SW 1271 (cell line): Measurements from ENCODE around the gene ACADL.
"Not testable (repeated sequence)": the region's sequence is repeated elsewhere in the genome, so short reads cannot be mapped to it uniquely, and the experiment has no call there.

Source experiments
- DNase-seq, 2 experiments: peaks; one replicate each; lab custom pipeline; 2025; lab: John Stamatoyannopoulos, UW

Gene ACADL

DNA sequence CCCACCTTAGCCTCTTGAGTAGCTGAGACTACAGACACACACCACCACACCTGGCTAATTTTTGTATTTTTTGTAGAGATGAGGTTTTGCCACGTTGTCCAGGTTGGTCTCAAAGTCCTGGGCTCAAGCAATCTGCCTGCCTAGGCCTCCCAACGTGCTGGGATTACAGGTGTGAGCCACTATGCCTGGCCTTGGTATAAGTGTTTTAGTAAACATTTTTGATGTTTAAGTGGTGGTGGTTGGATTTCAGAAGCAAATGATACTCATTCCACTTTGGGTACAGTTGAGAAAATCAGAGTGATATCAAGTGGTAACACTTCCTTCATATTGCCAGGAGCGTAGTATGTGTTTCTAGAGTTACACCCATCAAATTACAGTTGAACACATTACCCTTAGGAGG is 25.4 kb downstream of the ACADL start:
- no peak for DNase-seq

DNA sequence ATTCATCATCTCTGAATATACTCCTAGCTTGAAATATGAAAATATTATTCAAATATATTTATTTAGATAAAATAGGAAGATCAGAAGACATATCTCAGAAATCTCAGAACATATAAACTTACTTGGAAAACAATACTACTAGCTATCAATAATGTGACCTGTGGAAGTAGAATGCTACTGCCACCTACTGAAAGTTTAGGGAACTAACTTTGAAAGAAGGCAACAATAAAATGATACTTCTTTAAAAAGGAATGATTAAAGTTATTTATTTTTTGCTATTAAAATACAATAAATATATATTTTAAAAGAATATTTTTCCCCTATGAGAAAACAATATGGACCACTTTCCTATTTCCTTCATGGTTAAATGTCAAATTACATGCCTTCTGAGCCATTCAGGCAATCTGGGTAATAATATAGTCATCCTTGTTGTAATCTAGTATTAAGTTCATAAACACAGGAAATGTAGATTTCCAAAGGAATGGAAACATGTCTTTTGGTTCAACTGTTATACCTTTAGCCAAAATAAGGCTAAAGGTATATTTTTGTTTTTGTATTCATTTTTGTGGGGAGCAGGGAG is 26.0 kb downstream of the ACADL start:
- DNase-seq = peak in 1 of 2 experiments; percentile 31

DNA sequence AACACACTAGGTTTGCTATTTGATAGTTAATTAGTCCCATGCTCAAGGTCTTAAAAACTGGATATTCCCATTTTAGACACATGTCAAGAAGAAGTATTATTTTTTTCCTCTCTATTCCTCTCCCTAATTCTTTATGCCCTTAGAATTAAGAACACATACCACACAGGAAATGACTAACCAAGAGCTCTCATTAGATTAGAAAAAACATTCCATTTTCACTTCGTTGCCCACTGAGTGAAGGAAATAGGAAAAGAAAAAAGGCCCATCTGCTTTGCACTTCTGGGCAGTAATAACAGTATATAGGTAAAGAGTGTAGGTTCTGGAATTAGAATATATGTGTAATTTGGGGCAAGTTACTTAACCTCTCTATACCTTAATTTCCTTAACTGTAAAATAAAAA is 26.9 kb downstream of the ACADL start:
- DNase-seq = no peak

DNA sequence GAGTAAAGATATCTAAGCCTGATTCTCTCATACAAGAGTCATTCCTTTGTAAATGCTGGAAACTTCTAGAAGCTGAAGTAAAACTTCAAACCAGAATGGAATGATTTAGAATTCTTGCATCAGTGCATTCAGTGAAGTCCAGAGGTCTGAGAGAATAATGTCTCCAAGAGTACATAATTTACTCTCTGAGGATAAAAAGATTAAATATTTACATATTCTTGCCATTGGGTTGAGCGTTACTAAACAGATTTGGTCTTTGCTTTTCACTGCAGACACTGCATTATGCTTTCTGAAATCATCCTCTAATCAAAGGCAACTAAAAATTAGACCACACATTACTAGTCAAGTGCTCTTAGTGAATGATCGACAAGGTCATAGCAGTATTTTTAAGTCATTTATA is 27.5 kb downstream of the ACADL start:
- DNase-seq = no peak

DNA sequence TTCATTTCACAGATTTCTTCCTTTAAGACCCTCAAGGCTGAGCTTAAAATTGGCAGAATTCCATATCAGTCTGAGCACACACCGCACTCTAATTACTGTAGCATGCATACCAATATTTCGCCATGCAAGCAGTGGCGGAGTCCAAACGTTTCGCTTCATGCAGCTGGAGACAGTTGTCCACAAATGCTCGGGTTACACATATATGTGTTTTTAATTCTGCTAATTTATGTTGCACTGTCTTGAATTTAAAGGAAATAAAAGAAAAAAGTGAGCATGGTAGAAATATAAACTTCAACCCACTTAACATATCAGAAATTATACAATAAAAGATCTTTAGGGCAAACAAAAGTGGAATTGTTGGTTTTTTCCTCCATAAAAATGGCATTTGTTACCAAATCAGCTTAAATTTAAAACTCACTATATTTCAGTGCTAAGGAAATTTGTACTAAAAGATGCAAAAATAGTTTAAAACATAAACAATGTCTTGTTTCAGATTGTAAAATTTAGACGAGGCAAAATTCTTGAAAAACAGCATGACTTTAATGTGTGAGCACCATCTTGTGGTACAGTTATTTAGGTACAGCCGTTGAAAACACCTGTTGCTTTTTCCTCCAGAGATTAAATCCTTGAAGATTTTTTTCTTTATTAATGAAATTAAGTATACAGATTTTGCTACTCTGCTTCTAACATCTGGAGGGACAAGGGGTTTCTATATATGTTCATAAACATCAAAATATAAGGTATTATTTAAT is 30.0 kb downstream of the ACADL start:
- DNase-seq = peak in 1 of 2 experiments; percentile 45

DNA sequence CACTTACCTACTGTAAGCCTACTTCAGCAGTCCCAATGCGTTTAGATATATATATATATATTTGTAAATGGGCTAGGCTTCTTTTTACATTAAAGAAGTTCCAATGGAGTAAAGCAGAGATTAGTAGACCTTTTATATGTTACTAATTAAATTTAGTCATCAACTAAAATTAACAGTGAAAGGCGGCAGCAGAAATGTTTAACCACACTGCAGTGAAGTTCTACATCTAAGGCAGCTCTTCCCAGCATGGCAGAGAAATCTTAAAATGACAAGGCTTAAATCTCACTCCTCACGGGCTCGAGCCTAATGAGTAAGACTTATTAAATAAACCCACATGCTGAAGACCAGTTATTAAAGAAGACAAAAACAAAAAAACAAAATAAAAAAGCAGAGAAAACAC is 34.9 kb downstream of the ACADL start:
- no peak for DNase-seq

DNA sequence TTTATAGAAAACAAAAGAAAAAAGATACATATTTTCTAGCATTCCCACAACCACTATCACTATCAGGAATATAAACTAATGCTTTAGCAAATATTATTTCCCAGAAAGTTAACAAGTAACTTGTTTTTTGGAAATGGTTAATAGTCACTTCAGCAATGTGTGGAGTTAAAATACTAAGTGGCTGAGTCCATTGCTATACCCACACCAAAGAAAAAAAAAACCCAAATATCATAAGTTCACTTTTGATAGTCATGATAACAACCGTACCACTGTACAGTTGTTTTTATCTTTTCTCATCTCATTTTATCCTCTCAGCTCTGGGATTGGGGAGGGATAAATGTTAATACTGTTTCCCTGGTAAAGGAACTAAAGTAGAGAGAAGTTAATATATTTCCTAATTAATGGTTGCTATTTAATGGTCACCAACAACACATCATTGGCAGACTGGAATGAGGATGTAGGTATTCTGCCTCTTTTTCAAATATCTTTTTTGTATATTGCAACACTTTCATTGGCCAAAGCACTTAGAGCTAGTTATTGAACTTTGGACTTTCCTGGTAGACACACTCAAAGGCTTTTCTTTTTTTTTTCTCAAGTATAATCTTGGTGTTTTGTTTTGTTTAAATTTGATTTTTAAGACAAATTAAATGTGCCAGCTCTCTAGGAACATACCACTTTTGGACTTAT is 35.7 kb downstream of the ACADL start:
- DNase-seq = no peak

DNA sequence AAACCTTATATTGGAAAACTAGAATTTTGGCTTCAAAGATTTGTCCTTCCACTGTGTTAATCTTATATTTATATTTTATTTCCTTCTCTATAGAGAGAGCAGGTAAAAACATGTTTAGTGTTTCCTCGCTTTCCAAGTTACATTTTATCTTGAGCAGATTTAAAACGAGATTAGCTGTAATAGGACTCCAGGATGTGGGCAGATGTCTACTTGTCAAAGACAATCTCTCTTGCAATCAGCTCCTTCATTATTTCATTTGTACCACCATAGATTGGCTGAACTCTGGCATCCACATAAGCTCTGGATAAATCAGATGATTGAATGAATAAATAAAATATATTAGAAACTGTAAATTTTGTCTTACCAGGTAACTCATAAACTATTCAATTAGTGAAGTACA is 36.5 kb downstream of the ACADL start:
- DNase-seq = no peak

DNA sequence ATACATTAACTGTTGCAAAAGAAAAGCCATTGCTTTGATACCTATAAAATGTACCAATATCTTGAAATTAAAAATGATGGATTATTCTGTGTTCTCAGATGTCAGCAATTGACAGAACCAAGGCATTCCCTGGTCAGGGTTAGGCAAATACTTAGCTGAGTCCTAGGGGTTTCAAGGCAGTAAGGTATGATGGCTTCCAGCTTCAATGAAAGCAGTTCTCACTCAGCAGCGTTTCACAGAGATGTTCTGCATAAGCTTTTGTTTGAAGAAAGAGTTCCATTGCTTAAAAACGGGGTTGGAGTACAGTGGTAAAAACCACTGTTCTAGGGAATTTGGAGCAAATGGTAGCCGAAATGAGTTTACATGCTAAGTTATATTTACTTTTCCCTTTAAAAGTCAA is 37.1 kb downstream of the ACADL start:
- no peak for DNase-seq

DNA sequence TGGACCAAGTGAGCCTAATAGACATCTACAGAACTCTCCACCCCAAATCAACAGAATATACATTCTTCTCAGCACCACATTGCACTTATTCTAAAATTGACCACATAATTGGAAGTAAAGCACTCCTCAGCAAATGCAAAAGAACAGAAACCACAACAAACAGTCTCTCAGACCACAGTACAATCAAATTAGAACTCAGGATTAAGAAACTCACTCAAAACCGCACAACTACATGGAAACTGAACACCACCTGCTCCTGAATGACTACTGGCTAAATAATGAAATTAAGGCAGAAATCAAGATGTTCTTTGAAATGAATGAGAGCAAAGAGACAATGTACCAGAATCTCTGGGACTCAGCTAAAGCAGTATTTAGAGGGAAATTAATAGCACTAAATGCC is 41.3 kb downstream of the ACADL start:
- DNase-seq = not testable (repeated sequence)

DNA sequence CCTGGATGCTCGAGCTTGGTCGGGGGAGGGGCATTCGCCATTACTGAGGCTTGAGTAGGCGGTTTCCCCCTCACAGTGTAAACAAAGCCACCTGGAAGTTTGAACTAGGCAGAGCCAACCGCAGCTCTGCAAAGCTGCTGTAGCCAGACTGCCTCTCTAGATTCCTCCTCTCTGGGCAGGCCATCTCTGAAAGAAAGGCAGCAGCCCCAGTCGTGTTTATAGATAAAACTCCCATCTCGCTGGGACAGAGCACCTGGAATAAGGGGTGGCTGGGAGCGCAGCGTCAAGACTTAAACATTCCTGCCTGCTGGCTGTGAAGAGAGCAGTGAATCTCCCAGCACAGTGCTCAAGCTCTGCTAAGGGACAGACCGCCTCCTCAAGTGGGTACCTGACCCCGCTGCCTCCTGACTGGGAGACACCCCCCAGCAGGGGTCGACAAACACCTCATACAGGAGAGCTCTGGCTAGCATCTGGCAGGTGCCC is 43.6 kb downstream of the ACADL start:
- DNase-seq = not testable (repeated sequence)

DNA sequence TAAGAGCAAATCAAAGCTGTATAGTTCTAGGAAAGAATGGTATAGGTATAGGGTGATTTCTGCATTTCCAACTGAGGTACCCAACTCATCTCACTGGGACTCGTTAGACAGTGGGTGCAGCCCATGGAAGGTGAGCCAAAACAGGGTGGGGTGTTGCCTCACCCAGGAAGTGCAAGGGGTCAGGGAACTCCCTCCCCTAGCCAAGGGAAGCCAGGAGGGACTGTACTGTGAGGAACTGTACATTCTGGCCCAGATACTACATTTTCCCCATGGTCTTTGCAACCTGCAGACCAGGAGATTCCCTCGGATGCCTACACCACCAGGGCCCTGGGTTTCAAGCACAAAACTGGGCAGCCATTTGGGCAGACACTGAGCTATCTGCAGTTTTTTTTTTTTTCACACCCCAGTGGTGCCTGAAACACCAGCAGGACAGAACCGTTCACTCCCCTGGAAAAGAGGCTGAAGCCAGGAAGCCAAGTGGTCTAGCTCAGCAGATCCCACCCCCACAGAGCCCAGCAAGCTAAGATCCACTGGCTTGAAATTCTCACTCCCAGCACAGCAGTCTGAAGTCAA is 44.1 kb downstream of the ACADL start:
- not testable (repeated sequence) for DNase-seq

DNA sequence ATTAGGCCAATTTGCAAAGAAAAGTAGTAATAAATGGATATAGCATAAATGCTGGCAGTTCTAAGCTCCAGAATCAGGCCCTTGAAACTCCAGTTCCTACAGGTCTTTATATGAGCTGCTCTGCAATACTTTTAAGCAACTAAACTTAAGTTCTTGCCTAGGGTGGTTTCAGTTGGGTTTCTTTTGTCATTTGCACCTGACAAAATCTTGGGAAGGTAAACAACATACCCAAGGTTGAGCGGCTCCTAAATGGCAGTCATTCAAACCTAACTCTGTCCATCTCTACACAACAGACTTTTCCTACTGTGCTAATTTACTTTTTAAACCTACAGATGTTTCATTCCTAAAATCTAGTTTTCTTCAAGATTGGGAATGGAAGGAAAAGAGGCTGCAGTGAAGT is 44.8 kb downstream of the ACADL start:
- no peak for DNase-seq

DNA sequence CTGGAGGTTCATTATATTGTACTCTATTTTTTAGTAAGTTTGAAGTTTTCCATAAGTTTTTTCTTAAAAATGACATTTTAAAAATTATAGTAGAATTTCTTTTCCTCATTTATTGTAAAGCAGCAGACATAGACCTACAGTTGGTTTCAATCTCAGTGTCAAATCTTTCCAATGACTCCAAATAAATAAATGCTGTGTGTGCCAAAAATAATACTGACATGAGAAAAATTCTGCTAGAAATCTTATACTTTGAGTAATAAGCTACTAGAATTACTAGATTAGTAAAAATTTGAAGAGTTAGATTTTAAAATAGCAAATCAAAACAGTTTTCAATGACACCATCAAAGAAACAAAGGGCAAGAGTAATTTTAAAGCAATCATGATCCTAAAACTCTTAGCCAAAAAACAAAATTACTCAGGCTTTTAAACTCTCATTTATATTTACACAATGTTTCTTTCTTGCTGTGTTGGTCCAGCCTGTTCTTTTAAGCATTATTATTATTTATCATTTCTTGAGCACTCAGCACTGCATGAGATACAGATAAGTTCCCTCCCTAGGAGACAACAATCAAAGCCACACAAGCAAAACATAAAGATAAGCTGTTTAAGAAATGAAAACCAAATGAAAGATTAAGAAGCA is 45.8 kb downstream of the ACADL start:
- DNase-seq = no peak

DNA sequence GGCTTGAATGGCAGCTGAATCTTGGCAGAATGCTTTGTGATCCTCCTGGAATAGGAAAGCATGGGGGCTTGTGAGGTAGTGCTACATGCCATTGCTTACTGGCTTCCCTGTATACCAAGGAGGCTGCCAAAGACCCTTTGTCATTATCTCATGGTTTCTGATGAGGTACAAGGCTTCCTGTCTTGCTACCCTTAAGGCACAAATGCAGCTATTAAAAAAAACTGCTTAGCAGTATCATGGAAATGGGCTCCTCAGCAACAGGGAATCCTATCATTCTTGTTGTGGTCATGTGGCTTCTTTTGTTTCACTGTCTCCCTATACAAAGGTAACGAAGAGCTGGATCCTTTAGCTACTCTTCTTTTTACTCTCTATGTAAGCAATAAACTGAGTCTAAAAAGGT is 47.5 kb downstream of the ACADL start:
- no peak for DNase-seq

DNA sequence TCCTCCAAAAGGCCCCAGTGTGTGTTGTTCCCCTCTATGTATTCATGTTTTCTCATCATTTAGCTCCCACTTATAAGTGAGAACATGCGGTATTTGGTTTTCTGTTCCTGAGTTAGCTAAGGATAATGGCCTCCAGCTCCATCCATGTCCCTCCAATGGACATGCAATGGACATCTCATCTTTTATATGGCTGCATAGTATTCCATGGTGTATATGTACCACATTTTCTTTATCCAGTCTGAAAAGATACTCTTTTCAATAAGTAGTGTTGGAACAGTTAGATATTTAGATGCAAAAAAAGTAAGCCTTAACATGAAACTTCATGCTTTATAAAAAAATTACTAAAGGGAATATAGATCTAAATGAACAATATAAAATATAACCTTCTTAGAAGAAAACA is 48.1 kb downstream of the ACADL start:
- DNase-seq = not testable (repeated sequence)

DNA sequence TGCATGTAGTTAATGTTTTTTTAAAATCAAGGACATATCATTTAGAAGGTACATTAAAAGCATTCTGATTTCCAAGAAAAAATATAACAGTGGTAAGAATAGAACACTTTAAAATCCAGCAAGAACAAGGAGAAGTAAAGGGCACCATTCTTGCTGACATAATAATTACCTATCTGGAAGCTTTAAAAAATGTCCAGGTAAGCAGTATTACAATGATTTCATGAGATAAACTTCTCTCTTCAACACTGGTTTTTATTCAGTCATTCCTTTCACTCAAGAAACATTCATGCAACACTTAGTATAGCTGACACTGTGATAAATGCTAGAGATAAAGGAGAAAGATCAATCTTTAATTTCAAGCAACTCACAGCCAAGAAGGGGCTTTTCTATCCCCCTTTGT is 51.2 kb downstream of the ACADL start:
- no peak for DNase-seq

DNA sequence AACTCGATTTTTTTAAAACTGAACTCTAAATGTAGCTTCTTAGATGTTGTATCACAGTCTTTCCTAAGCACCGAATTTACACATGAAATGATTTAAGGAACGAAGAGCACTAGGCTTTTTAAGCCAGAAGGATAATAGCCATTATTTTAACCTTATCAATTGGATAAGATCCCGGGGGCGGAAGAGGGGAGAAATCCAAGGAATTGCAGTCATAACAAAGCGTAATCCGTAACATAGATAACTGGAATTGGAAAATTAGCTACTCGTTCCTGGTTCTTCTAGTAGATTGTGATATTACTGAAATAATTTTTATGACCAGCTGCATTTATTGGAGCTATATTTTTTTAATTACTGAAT is 53.0 kb downstream of the ACADL start:
- DNase-seq = no peak

DNA sequence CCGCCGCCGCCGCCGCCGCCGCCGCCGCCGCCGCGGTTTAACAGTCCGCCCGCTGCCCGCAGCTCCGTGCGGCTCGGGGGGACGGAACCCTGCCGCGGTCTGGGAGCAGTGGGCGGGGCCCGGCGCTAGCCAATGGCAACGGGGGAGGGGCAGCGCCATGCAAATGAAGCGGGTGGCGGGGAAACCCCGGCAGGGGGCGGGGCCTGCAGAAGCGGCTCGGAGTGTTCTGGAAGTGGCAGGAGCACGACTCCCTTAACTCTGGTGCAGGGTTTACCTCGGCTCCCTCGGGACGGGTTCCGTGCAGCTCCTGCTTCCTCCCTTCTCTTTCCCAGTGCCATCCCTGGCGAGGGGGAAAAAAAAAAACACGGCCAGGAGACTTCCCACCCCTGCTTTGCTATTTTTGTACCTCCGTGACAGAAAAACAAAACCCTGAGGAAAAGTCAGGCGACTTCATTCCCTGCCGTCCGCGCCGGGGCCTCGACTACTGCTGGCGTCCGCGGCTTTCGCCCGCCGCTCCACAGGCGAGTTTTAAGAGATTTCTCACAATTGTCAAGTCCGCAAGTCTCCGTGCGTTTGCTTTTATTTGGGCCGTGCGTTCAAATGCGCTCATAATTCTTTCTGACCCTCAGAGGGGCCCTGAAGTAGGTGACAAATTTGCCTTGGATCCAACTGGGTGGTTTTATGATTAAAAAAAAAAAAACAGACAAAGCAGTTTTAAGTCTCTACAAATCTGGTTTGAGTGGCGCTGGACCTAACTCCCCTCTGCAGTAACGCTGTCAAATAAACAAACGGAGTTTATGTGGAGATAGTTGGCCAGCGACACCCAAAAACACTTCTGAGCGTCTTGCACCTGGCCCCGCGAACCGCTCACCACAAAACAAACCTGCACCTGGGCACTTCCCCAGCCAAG is 53.7 kb downstream of the ACADL start, which contains the start of gene KANSL1L:
Gene KANSL1L, minus strand, starts transcription at position 101 of the 910 bp plus-strand sequence. CDS start 16,827 bp downstream, outside the sequence.
- peak; percentile 79 to 91 for DNase-seq

DNA sequence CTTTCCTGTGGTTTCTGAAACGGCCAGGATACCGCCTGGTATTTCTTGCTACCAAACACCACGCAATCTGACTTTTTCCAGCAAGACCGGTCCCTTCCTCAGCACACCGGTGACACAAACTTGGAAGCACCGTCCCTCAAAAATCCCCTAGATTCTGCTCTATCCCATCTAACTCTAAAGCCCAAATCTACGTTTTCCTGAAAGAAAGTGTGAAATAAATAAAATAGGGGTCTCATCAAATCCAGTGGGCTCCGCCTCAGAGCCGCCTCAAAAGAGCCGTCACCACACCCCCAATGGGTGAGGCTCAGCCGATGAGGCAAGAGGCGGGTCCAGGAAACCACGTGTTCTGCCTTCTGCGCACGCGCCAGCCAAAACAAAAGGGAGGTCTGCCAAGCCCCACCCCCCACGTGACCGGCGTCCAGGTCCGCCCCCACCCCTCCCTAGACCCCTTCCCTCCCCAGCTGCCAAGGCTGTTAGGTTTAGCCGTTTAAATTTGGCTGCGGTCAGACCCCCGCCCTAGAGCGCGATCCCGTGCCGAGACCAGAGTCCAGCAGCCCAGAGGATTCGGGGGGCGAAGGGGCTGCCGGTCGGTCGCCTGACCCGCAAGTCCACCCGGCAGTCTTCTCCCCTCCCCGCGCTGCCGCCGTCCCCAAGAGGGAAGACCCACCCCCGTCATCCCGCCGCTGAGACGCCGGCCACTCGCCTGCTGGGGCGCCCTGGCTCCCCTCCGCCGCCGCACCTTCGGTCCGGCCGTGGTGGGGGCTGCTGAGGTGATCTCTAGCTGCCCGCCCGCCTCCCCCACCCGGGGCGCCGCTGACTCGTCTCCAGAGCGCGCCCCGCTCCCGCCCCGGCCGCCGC is 54.6 kb downstream of the ACADL start:
- peak; percentile 87 to 92 for DNase-seq

DNA sequence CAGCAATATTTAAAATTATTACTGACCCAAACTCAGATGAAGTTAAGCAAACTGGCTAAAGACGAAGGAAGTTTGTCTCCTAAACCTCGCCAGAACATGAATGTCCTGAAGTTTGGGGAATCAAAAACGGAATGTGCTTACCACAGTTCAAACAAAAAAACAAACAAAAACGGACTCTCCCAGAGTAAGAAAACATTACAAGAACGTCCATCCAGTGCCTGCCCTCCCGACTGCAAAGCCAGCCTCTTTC is 55.1 kb downstream of the ACADL start:
- DNase-seq = no peak
